Neutrophil (primary cell): Measurements from ENCODE around the gene PTPRN2.

ENCODE experiments used
- H3K27ac ChIP-seq: fragments of 200-600 bp; sonication (generic); 2 replicates; pipeline ENCODE4 v1.5.1; 2016; ENCODE audit warnings: mild to moderate bottlenecking, moderate library complexity
- H3K27me3 ChIP-seq: fragments of 200-600 bp; sonication (generic); 2 replicates; pipeline ENCODE4 v1.6.0; 2016; ENCODE audit warnings: mild to moderate bottlenecking
- H3K36me3 ChIP-seq: fragments of 200-600 bp; sonication (generic); 2 replicates; pipeline ENCODE4 v1.5.1; 2017
- H3K4me1 ChIP-seq, 2 experiments: fragments of 200-600 bp in 1 of 2; sonication (generic) in 1 of 2; 1 replicate in 1 of 2; 2 replicates in 1 of 2; pipeline versions ENCODE4 v1.5.1 to v1.6.1; 2013 to 2016; ENCODE audit warnings: low read depth in 1 of 2, low read length in 1 of 2, mild to moderate bottlenecking in 1 of 2, moderate library complexity in 1 of 2; ENCODE audit not compliant: control insufficient read depth in 1 of 2, insufficient read depth in 1 of 2
- H3K4me3 ChIP-seq, 2 experiments: fragments of 200-600 bp in 1 of 2; sonication (generic) in 1 of 2; 1 replicate in 1 of 2; 2 replicates in 1 of 2; pipeline ENCODE4 v1.5.1; 2013 to 2016; ENCODE audit warnings: low read depth in 1 of 2, low read length in 1 of 2, mild to moderate bottlenecking in 1 of 2, moderate library complexity in 1 of 2
- H3K9me3 ChIP-seq: fragments of 200-600 bp; sonication (generic); 2 replicates; pipeline ENCODE4 v1.5.1; 2016
- CTCF ChIP-seq: fragments of 200-600 bp; sonication (generic); IDR thresholded peaks from 2 replicates; pipeline ENCODE4 v1.5.1; 2016; ENCODE audit warnings: antibody characterized with exemption

The PTPRN2 gene

DNA sequence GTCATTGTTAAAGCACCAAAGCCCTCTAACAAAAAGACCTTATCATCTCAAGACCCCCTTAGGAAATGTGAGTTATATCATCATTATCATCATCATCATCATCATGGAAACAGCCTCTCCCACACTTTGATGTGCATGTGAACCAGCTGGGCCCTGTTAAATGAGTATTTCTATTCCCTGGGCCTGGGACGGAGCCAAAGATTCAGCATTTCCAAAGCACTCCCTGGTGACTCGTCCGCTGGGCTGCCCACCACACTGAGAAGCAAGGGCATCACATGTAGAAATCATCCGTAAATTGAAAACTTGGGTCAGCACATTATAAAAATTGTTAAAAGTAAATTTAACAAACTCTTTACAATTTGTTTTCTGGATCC, 88.6 kb downstream of the PTPRN2 start:
- Histone ChIP-seq H3K36me3 (no peaks in the 10 kb centered on the region), H3K4me3 (no peak overlapping the region), H3K27ac (no peak overlapping the region), H3K9me3 (no peaks in the 10 kb centered on the region), H3K27me3 (peaks cover 34% of the 10 kb centered on the region), H3K4me1 (no peaks in the 10 kb centered on the region)
- no peak for TF ChIP-seq CTCF

DNA sequence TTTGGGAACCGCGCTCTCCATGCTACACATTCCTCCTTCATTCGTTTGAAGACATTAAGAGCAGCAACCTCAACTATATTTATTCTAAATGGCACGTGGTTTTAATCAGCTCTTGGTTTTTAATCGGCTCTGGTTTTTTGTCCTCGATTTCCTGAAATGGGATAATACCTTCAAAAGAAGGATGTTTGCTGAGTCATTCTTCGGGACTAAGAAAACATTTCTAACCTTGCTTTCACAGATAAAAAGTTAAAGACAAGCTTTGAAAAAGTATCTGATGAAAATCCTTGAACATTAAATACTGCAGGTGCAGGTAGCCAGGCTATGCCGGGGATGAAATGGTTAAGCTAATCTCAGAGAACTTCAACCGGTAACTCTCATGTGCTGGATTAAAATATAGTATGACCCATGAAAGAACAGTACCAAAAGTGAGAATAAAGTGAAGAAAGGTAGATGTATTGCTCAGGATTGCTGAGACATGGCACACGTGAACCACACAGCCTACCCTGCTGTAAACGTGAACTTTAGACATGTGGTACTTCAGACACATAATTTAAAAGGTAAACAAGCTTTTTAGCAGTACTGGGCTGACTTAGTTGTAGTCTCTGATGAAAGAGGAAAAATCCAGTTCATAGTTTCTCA, 89.1 kb downstream of the PTPRN2 start:
- Histone ChIP-seq H3K27me3 (peaks cover 35% of the 10 kb centered on the region), H3K4me1 (no peaks in the 10 kb centered on the region)

GRCh38 chr7:158497627-158498026, 90.0 kb downstream of the PTPRN2 start:
- no peak overlapping the region for H3K27ac ChIP-seq
- H3K4me3 ChIP-seq: no peak overlapping the region
- peaks cover 35% of the 10 kb centered on the region for H3K27me3 ChIP-seq
- no peak for TF ChIP-seq CTCF
- no peaks in the 10 kb centered on the region for H3K36me3 ChIP-seq
- H3K9me3 ChIP-seq: no peaks in the 10 kb centered on the region
- H3K4me1 ChIP-seq: no peaks in the 10 kb centered on the region

More for the DNA sequence above, 89.1 kb downstream of the PTPRN2 start:
- Histone ChIP-seq H3K36me3 (no peaks in the 10 kb centered on the region), H3K9me3 (no peaks in the 10 kb centered on the region), H3K27ac (no peak overlapping the region), H3K4me3 (no peak overlapping the region)
- TF ChIP-seq CTCF: no peak

GRCh38 chr7:158495786-158496185, 91.8 kb downstream of the PTPRN2 start:
- Histone ChIP-seq H3K4me1 (no peaks in the 10 kb centered on the region), H3K27me3 (peaks cover 28% of the 10 kb centered on the region), H3K9me3 (no peaks in the 10 kb centered on the region), H3K27ac (no peak overlapping the region), H3K4me3 (no peak overlapping the region), H3K36me3 (no peaks in the 10 kb centered on the region)
- TF ChIP-seq CTCF: no peak

GRCh38 chr7:158495216-158495615, 92.4 kb downstream of the PTPRN2 start:
- H3K36me3 ChIP-seq: no peaks in the 10 kb centered on the region
- TF ChIP-seq CTCF: no peak
- H3K4me3 ChIP-seq: no peak overlapping the region
- peaks cover 22% of the 10 kb centered on the region for H3K27me3 ChIP-seq
- no peaks in the 10 kb centered on the region for H3K9me3 ChIP-seq
- no peak overlapping the region for H3K27ac ChIP-seq
- no peaks in the 10 kb centered on the region for H3K4me1 ChIP-seq

GRCh38 chr7:158494643-158495042, 93.0 kb downstream of the PTPRN2 start:
- no peaks in the 10 kb centered on the region for H3K4me1 ChIP-seq
- H3K36me3 ChIP-seq: no peaks in the 10 kb centered on the region
- peaks cover 19% of the 10 kb centered on the region for H3K27me3 ChIP-seq
- no peak for TF ChIP-seq CTCF
- no peak overlapping the region for H3K4me3 ChIP-seq
- no peak overlapping the region for H3K27ac ChIP-seq
- no peaks in the 10 kb centered on the region for H3K9me3 ChIP-seq
